ENCODE measurements around the gene CDK19.
"Not testable (repeated sequence)": the region's sequence is repeated elsewhere in the genome, so short reads cannot be mapped to it uniquely, and the experiment has no call there.

The CDK19 gene

DNA sequence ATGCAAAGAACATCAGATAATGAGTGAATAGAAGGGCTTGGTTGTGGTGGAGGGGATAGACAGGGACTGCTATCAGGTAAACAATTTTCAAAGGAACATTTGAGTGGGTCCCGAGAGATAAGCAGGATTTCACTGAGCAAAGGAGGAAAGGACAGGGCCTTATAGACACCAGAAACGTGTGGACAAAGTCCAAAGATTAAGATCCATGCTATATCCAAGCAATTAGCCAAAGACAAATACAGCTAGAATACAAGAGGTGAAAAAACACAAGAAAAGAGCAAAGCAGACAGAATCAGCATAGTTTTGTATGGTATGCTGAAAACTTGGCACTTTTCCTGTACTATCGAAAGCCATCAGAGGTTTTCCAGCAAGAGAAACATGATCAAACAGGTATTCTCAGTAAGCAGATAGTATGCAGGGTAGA, 59.8 kb downstream of the CDK19 start:
- no peak for DNase-seq

DNA sequence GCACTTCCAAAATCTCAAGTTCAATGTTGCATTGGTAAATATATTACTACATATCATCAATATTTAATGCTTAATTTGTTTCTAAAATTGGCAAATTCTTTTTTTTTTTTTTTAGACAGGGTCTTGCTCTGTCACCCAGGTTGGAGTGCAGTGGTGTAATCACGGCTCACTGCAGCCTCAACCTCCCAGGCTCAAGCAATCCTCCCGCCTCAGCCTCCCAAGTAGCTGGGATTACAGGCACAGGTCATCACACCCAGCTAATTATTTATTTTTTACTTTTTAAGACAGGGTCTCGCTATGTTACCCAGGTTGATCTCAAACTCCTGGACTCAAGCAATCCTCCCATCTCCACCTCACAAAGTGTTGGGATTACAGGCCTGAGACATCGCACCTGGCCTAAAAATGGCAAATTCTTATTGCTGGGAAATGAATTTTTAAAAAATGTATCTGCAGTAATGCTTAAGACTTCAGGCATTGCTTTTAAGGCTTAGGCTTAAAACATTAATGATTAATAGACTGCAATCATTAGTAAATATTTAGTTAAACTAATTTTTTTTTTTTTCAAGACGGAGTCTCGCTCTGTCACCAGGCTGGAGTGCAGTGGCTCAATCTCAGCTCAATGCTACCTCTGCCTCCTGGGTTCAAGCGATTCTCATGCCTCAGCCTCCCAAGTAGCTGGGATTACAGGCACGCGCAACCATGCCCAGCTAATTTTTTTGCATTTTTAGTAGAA, 61.2 kb downstream of the CDK19 start:
- not testable (repeated sequence) for DNase-seq

DNA sequence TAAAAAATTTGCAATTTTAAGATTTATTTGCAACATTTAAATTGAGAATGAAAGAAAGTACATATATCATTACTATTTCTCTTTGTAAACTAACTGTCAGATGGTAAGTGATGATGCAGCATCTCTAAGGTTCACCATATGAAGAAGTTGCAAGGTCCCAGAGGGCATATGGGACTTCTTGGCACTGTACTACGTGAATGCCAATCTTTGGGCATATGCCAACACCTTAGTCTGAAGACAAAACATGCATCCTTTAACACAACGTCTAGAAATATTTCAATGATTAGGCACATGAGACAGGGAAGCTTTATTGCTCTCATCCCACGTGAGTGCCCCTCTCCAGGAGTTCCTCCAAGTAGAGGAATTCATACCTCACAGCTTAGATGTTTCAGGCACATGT, 66.8 kb downstream of the CDK19 start:
- DNase-seq, result peak; percentile 67

DNA sequence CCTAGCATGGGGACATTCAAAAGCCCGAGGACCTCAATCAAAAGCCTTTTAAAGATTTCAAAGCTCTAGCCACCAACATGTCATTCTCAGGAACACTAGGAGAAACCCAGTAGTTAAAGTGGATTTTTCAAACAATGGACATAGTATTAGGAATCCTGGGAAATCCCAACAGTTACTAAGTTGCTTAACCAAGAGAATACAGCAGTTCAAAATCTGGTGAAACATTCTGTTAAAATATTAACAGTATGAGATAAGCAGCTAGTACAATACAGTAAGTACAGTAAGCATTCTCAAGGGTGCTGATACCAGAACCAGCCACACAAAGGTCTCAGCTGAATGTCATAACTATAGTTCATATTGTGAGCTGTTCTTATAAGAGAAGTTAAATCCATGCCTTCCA, 68.6 kb downstream of the CDK19 start:
- no peak for DNase-seq

DNA sequence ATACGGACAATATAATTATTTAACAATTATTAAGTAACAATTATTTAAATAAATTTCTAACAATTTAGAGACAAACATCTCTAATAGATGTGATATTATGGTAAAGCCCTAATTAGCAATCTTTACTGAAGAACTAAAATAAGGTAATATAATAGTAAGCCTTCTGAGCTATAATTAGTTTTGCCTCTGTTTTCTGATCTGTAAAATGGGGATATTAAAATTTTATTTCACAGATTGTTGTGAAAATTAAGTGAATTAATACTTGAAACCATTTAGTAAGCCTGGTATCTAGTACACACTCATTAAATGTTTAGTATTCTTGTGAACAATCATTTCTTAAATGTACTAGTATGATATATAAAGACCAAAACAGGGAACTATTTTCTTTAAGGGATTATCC, 70.3 kb downstream of the CDK19 start:
- no peak for DNase-seq

DNA sequence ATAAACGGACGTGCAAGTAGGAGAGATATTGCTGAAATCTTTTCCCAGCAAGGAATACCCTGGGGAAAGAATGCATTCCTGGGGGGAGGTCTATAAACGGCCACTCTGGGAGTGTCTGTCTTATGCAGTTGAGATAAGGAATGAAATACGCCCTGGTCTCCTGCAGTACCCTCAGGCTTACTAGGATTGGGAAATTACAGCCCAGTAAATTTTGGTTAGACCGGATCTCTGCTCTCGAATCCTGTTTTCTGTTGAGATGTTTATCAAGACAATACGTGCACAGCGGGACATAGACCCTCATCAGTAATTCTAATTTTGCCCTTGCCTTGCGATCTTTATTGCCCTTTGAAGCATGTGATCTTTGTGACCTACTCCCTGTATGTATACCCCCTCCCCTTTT, 72.7 kb downstream of the CDK19 start:
- not testable (repeated sequence) for DNase-seq

DNA sequence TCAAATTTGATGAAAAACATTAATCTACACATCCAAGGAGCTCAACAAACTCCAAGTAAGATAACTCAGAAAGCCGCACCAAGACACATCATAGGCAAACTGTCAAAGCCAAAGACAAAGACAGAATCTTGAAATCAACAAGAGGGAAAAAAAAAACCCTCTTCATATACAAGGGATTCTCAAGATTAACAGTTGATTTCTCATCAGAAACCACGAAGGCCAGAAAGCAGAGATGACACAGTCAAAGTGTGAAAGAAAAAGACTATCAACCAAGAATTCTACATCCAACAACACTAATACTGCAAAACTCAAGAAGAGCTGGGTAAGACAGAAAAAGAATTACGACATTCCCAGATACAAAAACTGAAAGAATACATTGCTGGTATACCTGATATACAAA, 73.8 kb downstream of the CDK19 start:
- no peak for DNase-seq

DNA sequence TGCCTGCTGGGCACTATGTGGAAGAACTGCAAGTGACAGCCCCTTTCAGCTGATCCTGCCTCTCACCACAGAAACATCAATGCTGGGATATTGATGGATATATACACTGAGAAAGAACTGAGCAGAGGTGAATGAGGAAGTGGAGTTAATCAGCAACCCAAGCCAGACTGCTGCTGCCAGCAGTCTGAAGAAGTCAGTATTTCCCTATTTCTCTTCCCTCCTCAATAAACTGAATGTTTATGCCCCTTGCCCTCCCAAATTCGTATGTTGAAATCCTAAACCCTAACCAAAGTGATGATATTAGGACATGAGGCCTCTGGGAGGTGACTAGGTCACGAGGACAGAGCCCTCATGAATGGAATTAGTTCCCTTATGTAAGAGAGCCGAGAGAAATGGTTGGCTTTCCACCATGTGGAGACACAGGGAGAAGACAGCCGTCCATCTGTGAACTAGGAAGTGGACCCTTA, 76.3 kb downstream of the CDK19 start:
- DNase-seq, result no peak

DNA sequence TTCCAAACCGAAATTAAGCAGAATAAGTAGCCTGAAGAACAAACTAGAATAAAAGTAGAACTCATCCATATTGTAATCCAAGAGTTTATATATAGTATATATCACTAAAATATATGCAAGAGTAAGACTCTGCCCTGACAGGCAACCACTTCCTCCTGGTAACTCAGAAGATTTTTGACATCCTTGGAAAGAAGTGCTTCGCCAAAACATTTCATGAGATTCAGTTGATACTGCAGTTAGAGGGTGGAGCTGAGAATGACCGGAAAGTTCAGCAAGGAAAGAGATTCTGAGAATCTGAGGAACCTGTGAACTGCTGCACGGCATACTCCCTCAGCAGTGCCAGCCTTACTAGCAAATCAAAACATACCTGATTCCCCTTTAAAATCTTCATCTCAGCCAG, 79.6 kb downstream of the CDK19 start:
- DNase-seq, result no peak

DNA sequence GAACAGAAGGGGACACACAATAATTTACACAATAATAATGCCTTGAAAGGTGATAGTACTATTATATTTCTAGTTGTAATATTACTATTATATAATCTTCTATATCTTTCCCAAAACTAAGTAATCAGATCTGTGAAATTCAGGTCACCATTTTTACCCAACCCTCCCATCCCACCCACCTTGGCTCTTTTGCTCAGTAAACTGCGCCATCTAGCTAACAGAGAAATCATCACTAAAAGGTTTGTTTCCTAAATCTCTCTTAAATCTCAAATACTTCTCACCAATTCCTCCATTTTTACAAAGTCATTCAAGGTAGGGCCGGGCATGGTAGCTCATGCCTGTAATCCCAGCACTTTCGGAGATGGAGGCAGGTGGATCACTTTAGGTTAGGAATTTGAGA, 83.4 kb downstream of the CDK19 start:
- no peak for DNase-seq

DNA sequence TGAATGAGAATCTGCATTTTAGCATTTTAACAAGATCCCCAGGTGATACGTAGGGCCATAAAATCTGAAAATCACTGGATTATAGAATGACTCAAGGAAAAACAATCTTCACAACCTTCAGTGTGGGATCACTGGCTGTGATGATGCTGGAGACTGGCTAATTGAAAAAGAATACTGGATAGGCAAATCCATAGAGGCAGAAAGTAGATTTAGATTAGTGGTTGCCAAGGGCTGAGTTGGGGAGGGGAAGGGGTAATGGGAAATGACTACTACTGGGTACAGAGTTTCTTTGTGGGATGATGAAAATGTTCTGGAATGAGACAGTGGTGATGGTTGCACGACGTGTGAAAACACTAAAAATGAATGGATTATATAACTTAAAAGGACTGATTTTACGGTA, 84.1 kb downstream of the CDK19 start:
- no peak for DNase-seq

DNA sequence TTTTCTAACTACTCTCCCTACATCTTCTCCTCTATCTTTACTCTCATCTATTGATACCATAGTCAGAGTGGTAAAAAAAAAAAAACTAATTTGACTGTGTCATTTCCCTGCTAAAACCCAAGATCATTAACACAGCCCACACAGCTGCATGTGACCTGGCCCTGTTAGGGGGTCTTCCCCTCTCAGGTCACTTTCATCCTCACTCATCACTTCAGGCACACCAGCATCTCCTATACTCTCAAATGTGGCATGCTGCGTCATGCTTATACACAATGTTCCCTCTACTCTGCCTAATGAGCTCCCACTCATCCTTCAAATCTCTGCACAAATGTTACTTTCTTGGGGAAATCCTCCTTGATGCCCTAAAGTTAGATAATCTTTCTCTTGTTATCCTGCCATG, 86.8 kb downstream of the CDK19 start:
- no peak for DNase-seq

DNA sequence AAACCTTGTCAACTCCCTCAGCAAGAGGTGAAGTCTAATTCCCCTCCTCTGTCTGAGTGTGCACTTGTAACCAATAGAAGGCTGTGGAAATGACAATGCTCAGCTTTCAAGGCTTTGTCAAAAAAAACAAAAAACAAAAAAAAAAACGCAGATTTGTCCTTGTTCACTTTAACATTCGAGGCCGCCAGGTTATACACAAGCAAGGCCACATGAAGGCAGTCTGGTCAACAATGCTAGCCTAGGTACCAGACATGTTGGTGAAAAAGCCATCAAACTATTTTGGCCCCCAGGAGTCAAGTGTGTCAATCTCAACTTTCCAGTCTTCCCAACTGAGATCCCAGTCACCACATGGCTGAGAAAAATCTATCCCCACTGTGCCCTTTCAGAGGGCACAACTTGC, 92.3 kb downstream of the CDK19 start:
- no peak for DNase-seq

DNA sequence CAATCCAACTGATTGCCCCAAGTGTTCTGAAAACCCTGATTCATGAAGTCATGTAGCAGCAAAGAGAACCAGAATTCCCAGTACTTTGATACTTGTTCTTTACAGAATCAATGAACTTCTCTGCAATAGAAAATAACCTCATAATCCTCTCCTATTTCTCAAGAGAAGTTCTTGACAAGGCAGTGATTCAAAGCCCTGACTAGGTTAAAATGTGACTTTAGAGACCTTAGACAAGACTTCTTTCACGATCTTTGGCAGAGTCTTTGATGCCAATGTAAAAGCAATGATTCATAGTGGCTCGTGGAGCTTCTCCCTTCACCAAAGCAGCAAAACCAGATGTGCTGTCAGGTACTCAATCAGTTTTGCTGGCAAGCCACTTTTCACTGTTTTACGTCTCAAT, 95.2 kb downstream of the CDK19 start:
- no peak for DNase-seq

DNA sequence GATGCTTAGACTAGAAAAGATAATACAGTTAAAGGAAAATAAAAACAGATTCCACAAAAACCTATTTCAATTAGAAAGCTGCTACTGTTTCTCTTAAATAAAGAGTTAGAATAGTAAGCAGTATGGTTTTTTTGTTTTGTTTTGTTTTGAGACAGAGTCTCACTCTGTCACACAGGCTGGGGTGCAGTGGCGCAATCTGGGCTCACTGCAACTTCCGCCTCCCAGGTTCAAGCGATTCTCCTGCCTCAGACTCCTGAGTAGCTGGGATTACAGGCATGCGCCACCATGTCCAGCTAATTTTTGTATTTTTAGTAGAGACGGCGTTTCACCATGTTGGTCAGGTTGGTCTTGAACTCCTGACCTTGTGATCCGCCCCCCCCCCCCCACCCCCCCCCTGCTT, 95.7 kb downstream of the CDK19 start:
- not testable (repeated sequence) for DNase-seq

DNA sequence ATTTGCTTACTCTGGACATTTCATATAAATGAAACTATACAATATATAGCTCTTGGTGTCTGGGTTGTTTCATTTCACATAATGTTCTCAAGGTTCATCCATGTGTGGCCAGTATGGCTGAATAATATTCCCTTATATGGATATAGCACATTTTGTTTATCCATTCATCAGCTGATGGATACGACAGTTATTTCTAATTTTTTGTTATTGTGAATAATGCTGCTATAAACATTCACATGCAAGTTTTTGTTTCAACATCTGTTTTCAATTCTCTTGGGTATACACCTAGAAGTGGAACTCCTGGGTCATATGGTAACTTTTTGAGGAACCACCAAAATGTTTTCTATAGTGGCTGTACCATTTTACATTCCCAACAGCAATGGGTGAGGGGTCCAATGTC, 101.1 kb downstream of the CDK19 start:
- no peak for DNase-seq

DNA sequence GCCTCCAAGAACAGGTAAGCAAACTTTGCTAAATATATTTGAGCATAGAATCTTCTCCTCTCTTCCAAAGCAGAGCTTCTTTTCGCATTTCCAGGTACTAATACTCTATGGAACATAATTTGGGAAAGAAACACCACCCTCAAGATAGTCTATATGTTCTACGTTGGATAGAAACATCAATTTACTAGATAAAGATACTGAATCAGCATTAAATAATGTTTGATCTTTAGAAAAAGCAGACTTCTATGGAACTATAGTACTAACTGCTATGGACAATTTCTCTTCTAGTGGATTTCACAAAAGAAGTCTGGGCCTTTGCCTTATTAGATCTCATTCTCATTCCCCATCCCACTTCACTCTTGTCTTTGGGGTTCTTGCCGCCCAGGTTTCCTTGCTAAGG, 103.0 kb downstream of the CDK19 start:
- no peak for DNase-seq

DNA sequence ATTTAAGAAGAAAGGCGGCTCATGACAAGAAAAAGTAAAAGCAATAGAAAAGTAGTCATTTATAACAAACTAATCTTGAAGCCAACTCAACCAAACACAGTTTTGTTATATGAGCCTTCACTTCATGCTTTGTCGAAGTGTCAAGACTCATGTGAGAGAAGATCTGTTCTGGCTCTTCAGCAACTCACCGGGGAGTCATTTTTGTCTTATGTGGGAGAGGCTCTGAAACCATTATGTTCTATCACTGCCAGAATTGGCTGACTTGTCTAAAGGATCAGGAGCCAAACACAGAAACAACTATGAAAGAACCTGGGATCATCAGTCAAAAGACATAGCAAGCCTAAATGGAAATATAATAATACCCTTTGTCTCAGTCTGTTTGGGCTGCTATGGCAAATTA, 105.2 kb downstream of the CDK19 start:
- DNase-seq, result no peak

DNA sequence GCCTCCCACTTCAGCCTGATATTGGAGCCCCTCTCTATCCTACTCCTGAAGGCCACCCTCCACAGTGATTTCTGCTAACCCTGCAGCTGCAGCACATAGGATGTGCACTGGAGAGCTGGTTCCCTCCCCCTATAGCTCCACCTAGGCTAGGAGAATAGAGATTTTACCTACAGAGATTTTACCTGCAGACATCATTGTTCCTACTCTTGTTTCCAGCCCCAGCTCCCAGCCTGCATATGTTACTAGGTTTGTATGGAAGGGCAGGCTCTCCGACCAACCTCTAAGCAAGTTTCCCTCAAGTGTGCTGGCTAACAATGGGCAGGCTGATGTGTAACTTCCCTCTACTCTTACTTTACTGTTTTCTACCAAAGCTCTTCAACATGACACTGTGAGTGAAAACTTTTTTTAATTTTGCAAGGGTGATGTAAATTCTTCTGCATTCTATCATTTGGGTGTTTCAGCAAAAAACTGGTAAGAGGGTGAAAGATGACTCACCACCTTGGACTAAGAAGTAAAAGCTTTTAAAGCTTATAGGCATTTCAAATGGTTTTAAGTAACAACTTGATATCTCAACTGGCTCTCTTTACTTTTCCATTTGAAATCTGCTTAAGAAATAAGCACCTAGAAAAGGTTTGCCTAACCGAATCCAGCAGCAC, 106.8 kb downstream of the CDK19 start:
- DNase-seq, result no peak

DNA sequence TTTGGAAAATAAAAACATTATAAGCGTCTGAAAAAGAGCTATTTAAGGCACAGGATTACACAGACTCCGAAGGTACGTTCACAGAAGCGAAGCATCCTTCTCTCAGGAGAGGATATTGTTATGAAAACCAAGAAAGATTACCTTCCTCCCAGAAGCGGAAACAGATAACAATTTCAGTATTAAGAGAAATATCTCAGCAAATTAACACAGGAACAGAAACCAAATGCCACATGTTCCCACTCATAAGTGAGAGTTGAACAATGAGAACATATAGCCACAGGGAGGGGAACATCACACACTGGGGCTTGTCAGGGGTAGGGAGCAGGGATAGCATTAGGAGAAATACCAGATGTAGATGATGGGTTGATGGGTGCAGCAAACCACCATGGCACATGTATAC, 109.7 kb downstream of the CDK19 start:
- DNase-seq, result no peak

DNA sequence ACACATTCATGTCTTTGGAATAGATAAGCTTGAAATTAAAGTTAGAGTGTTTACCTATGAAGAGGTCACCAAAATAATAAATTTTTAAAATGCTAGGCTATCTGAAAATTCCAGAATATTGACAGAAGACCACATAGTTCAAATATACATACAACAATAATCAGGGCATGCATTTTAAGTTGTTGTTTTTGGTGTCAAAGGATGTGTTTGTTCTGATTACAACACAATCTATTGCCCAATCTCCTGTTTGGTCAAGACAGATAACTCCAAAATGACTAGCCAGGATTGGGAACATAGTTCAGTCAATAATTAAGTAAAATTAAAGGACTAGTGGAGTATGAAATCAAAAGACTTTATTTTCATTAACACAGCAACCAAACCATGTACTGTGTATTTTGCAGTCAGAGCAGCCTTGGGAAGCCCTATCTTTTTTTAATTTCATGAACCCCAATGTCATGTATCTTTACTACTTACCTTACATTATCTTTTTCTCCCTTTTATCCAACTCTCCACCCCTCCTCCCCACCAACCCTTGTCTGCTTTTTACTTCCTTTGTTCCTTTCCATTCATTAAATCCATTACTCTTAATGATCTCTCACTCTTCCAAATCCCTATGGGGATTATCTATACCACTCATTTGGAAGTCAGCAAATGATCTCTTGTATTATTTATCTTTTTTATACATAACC, 111.2 kb downstream of the CDK19 start:
- no peak for DNase-seq

DNA sequence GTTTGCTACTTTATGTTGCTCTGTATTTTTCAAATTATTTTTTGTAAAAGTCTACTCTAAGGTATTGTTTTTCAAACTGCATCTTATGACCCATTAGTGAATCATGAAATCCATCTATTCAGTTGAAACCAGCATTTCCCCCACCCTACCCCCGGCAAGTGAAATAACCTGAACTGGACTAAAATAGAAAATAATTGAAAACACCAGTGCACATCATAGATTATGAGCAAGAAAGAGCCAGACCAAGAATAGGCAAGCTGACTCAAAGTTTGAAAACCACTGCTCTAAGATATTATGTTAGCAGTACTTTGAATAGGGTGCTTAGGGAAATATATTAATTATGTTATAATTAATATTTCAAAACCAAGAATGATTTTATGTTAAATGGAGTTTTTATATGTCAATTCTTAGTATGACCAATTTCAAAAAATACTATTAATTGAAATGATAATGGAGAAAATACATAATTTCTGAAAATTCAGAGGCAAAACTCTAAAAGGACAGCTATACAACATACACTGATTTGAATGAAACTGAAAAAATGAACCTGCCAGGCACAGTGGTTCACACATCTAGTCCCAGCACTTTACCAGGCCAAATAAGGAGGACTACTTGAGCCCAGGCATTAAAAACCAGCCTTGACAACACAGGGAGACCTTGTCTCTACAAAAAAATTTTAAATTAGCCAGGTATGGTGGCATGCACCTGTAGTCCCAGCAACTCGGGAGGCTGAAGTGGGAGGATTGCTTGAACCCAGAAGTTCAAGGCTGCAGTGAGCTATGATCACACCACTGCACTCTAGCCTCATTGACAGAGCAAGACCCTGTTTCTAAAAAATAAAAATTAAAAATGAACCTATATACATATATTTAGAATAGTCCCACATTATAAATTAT, 112.0 kb downstream of the CDK19 start:
- DNase-seq, result no peak

DNA sequence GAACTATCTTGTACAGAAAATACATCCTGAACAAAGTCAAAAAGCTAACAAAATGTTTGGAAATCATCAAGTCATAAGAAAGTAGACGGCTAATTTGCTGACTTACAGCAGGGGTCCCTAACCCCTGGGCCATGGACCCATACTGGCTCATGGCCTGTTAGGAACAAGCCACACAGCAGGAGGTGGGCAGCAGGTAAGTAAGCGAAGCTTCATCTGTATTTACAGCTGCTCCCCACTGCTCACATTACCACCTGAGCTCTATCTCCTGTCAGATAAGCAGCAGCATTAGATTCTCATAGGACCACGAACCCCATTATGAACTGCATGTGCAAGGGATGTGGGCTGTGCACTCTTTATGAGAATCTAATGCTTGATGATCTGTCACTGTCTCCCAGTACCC, 115.5 kb downstream of the CDK19 start:
- no peak for DNase-seq

Measured in RPMI8226 (cell line).